GM12878 (cell line): ENCODE measurements around the gene CLDN9. TPM values are rescaled to one million over a fixed set of nuclear protein-coding genes. Genes with fewer than 3 reads are reported as not detected.

Experiments used
- ATF3 ChIP-seq: IDR thresholded peaks from 2 replicates; pipeline ENCODE4 v1.6.1; 2011; ENCODE audit warnings: low read depth, mild to moderate bottlenecking, low read length, moderate library complexity, borderline replicate concordance; ENCODE audit errors: extremely low read depth
- BCL3 ChIP-seq: IDR thresholded peaks from 2 replicates; pipeline ENCODE4 v1.6.1; 2011; ENCODE audit warnings: borderline replicate concordance, low read depth, mild to moderate bottlenecking, moderate library complexity, low read length; ENCODE audit not compliant: insufficient read depth, poor library complexity, severe bottlenecking
- BRCA1 ChIP-seq: IDR thresholded peaks from 2 replicates; pipeline ENCODE4 v1.6.1; 2011; ENCODE audit warnings: low read depth, low read length, improper control_type of control experiment
- CEBPZ ChIP-seq: fragments of 150-350 bp; IDR thresholded peaks from 2 replicates; pipeline ENCODE4 v1.6.1; 2016; ENCODE audit warnings: low read depth, low read length
- CREB1 ChIP-seq: IDR thresholded peaks from 2 replicates; pipeline ENCODE4 v1.6.1; 2012; ENCODE audit warnings: low read depth, mild to moderate bottlenecking, inconsistent platforms
- CTCF ChIP-seq, 3 experiments: IDR thresholded peaks in 2 of 3; conservative IDR thresholded peaks in 1 of 3; 2 replicates each; pipeline ENCODE4 v1.5.1; 2011; ENCODE audit warnings: low read depth in 3 of 3, low read length in 3 of 3, mild to moderate bottlenecking in 3 of 3, control low read depth in 2 of 3, moderate library complexity in 2 of 3, inconsistent platforms in 1 of 3, mixed read lengths in 1 of 3; ENCODE audit not compliant: control insufficient read depth in 2 of 3, insufficient read depth in 1 of 3; ENCODE audit errors: extremely low read depth in 1 of 3
- KAT2A ChIP-seq: conservative IDR thresholded peaks from 2 replicates; pipeline ENCODE4 v1.6.1; 2011; ENCODE audit warnings: low read depth, low read length; ENCODE audit not compliant: control insufficient read depth
- MYB ChIP-seq: fragments of 150-350 bp; IDR thresholded peaks from 2 replicates; pipeline ENCODE4 v1.6.1; 2014; ENCODE audit warnings: mild to moderate bottlenecking, low read depth, low read length, borderline replicate concordance
- NFYB ChIP-seq: IDR thresholded peaks from 2 replicates; pipeline ENCODE4 v1.6.1; 2011; ENCODE audit warnings: low read depth, mild to moderate bottlenecking, low read length, improper control_type of control experiment, moderate library complexity; ENCODE audit not compliant: insufficient read depth
- PAX5 ChIP-seq: IDR thresholded peaks from 2 replicates; pipeline ENCODE4 v1.6.1; 2011; ENCODE audit warnings: low read depth, low read length, borderline replicate concordance
- PBX3 ChIP-seq: IDR thresholded peaks from 2 replicates; pipeline ENCODE4 v1.6.1; 2011; ENCODE audit warnings: mild to moderate bottlenecking, low read depth, low read length, moderate library complexity; ENCODE audit not compliant: insufficient replicate concordance
- POLR2A ChIP-seq: IDR thresholded peaks from 2 replicates; pipeline ENCODE4 v1.6.1; 2011; ENCODE audit warnings: low read depth, mild to moderate bottlenecking, low read length
- RELA ChIP-seq: fragments of 450-650 bp; IDR thresholded peaks from 2 replicates; pipeline ENCODE4 v1.8.0; 2014; ENCODE audit warnings: borderline replicate concordance; ENCODE audit not compliant: partially characterized antibody
- SKIL ChIP-seq: fragments of 450-650 bp; IDR thresholded peaks from 2 replicates; pipeline ENCODE4 v1.6.1; 2017; ENCODE audit warnings: mild to moderate bottlenecking, low read depth, inconsistent platforms; ENCODE audit not compliant: poor library complexity, severe bottlenecking
- SPI1 ChIP-seq: IDR thresholded peaks from 2 replicates; pipeline ENCODE4 v1.6.1; 2011; ENCODE audit warnings: low read depth, mild to moderate bottlenecking, low read length, moderate library complexity, borderline replicate concordance; ENCODE audit not compliant: insufficient read depth
- SREBF1 ChIP-seq: IDR thresholded peaks from 2 replicates; pipeline ENCODE4 v1.6.1; 2012; ENCODE audit warnings: mild to moderate bottlenecking, low read length
- ZNF207 ChIP-seq: fragments of 450-650 bp; IDR thresholded peaks from 2 replicates; pipeline ENCODE4 v1.6.1; 2014; ENCODE audit warnings: antibody characterized with exemption, mild to moderate bottlenecking, borderline replicate concordance
- ZNF217 ChIP-seq: fragments of 450-650 bp; IDR thresholded peaks from 2 replicates; pipeline ENCODE4 v1.6.1; 2017; ENCODE audit warnings: antibody characterized with exemption, mild to moderate bottlenecking
- polyA plus RNA-seq, 11 experiments: library from polyadenylated mRNA; depleted of rRNA in 4 of 11; unstranded in 6 of 11; stranded (reverse) in 5 of 11; fragments of >200 nt; fragmentation: Nextera tagmentation in 4 of 11; fragmentation: Illumina TruSeq in 1 of 11; extraction: Ambion mirVana in 4 of 11; extraction: Trizol in 1 of 11; gene quantifications; 1 replicate in 1 of 11; 2 replicates in 10 of 11; pipeline versions ENCODE4 v1.2.1 to v1.2.3, GENCODE V29; 2011 to 2016; ENCODE audit warnings: inconsistent platforms in 2 of 11, missing spikeins in 2 of 11, low read depth in 1 of 11
- total RNA-seq, 4 experiments: library from RNA; depleted of rRNA in 3 of 4; stranded (reverse); fragments of >200 nt in 3 of 4; fragmentation: Illumina TruSeq in 1 of 4; extraction: Trizol in 1 of 4; gene quantifications; 2 replicates each; pipeline versions ENCODE4 v1.2.1 to v1.2.3, GENCODE V29; 2013 to 2021

The CLDN9 gene
- total and polyA plus RNA-seq, 10 of the 15 experiments (the other 5 are each of a cell fraction or from before 2014, with no cell fraction given), result not detected

GRCh38 chr16:3003582-3004270 lies 9.0 kb upstream of the CLDN9 start (continued):
- TF ChIP-seq BCL3 (no peak), SKIL (no peak), PAX5 (peak; percentile 57; the same call in 1 of the 2 replicates), MYB (no peak), ZNF207 (peak; percentile 48; the same call in 1 of the 2 replicates), NFYB (peak; percentile 99), RELA (peak; percentile 14), BRCA1 (no peak), CTCF (IDR thresholded peaks at IDR 0.05 in 2 of 3, conservative IDR thresholded peaks at IDR 0.05 in 1 of 3; ENCODE audit: control insufficient read depth in 2 of 3, extremely low read depth in 1 of 3, insufficient read depth in 1 of 3, low read depth in 3 of 3, low read length in 3 of 3) (peak; percentile 56 to 75 (median 64)), CREB1 (peak; percentile 77), ZNF217 (no peak), POLR2A (no peak), PBX3 (peak; percentile 92), SREBF1 (no peak), SPI1 (no peak), KAT2A (no peak), CEBPZ (peak; percentile 48; the same call in 1 of the 2 replicates), ATF3 (no peak)
